Caco-2 (cell line): ENCODE data around the gene LRRC56. TPM values are rescaled to one million over a fixed set of nuclear protein-coding genes. Genes with fewer than 3 reads are reported as not detected.

ENCODE experiments used
- BruUV-seq: library from RNA; stranded (reverse); fragments of 400-500 nt; replicated peaks from 2 replicates; lab custom pipeline; 2021; lab: Mats Ljungman, UMichigan
- CTCF ChIA-PET: fragments of 300-600 bp; sonication (Branson Sonifier 250); formaldehyde crosslinking; loops from one replicate; lab custom pipeline; 2022; ENCODE audit warnings: antibody characterized with exemption; lab: Charles Lee
- POLR2A ChIA-PET: fragments of 300-600 bp; sonication (Branson Sonifier 250); formaldehyde crosslinking; loops from one replicate; lab custom pipeline; 2022; ENCODE audit warnings: antibody characterized with exemption; lab: Charles Lee
- DNase-seq, 2 experiments: peaks; one replicate each; pipeline versions ENCODE4 v3.0.0 to v3.0.0-alpha.2; 2020 to 2022
- H3K27me3 ChIP-seq: replicated peaks from 2 replicates; pipeline ENCODE4 v1.6.0; 2011; ENCODE audit warnings: low read length; ENCODE audit not compliant: control insufficient read depth, insufficient read depth
- H3K36me3 ChIP-seq: 2 replicates; pipeline ENCODE4 v1.5.1; 2011; ENCODE audit warnings: low read length; ENCODE audit not compliant: control insufficient read depth, insufficient read depth
- H3K4me1 ChIP-seq: fragments of 250-450 bp; sonication (Bioruptor Pico); 2 replicates; pipeline ENCODE4 v1.5.1; 2020; ENCODE audit warnings: mild to moderate bottlenecking
- H3K4me3 ChIP-seq: 2 replicates; pipeline ENCODE4 v1.5.1; 2011; ENCODE audit warnings: low read depth, mild to moderate bottlenecking, control low read depth, low read length
- H3K9me3 ChIP-seq: fragments of 250-450 bp; sonication (Bioruptor Pico); 2 replicates; pipeline ENCODE4 v1.5.1; 2020; ENCODE audit warnings: mild to moderate bottlenecking, moderate library complexity
- H3K27ac Mint-ChIP-seq: one replicate; pipeline ENCODE4 v1.8.0; 2022; ENCODE audit warnings: mixed read lengths; ENCODE audit not compliant: unreplicated experiment
- H3K27me3 Mint-ChIP-seq: one replicate; pipeline ENCODE4 v1.8.0; 2022; ENCODE audit warnings: mixed read lengths; ENCODE audit not compliant: insufficient read depth, unreplicated experiment
- H3K36me3 Mint-ChIP-seq: one replicate; pipeline ENCODE4 v1.8.0; 2022; ENCODE audit warnings: mild to moderate bottlenecking, mixed read lengths; ENCODE audit not compliant: insufficient read depth, unreplicated experiment
- H3K4me1 Mint-ChIP-seq: one replicate; pipeline ENCODE4 v1.8.0; 2022; ENCODE audit warnings: low read depth, mixed read lengths; ENCODE audit not compliant: unreplicated experiment
- H3K4me3 Mint-ChIP-seq: one replicate; pipeline ENCODE4 v1.8.0; 2022; ENCODE audit warnings: mild to moderate bottlenecking, moderate library complexity, mixed read lengths; ENCODE audit not compliant: unreplicated experiment
- H3K9me3 Mint-ChIP-seq: one replicate; pipeline ENCODE4 v1.8.0; 2022; ENCODE audit warnings: mixed read lengths; ENCODE audit not compliant: unreplicated experiment
- CTCF ChIP-seq, 2 experiments: fragments of 200-600 bp in 1 of 2; IDR thresholded peaks; 1 replicate in 1 of 2; 2 replicates in 1 of 2; pipeline versions ENCODE4 v1.5.1 to v1.8.0; 2011 to 2022; ENCODE audit warnings: antibody characterized with exemption in 1 of 2, control low read depth in 1 of 2, inconsistent platforms in 1 of 2, low read depth in 1 of 2, low read length in 1 of 2, mild to moderate bottlenecking in 1 of 2, moderate library complexity in 1 of 2; ENCODE audit not compliant: insufficient read depth in 1 of 2, severe bottlenecking in 1 of 2, unreplicated experiment in 1 of 2
- intact Hi-C: fragments of 100-400 bp; cut with micrococcal nuclease; formaldehyde crosslinking; loops from one replicate; pipeline ENCODE4 v1.10.0; 2022; ENCODE audit not compliant: unreplicated experiment
- total RNA-seq: library from RNA; stranded (reverse); gene quantifications from 2 replicates; pipeline ENCODE4 v1.2.3, GENCODE V29; 2022

Gene LRRC56
- total RNA-seq, 1 experiment from 2014 or later, result 4.4 TPM

- intact Hi-C loops, result no loop called here
- ChIA-PET POLR2A (no interaction called here), CTCF (no interaction called here)
- no peaks in the 10 kb centered on the region for H3K27me3 Mint-ChIP-seq
- H3K27ac Mint-ChIP-seq, result no peak overlapping the region
- no peak overlapping the region for H3K4me3 Mint-ChIP-seq
- no peak for TF ChIP-seq CTCF (IDR thresholded peaks at IDR 0.05; ENCODE audit: insufficient read depth in 1 of 2, low read depth in 1 of 2, low read length in 1 of 2, severe bottlenecking in 1 of 2, unreplicated experiment in 1 of 2)
- Histone ChIP-seq H3K9me3 (no peaks in the 10 kb centered on the region), H3K4me1 (peaks cover under 1% of the 10 kb centered on the region; the same call in 1 of the 2 replicates), H3K27me3 (no peaks in the 10 kb centered on the region), H3K4me3 (no peak overlapping the region), H3K36me3 (peaks cover 7% of the 10 kb centered on the region)
- BruUV-seq, result no TSS peak
- H3K4me1 Mint-ChIP-seq, result peaks cover 7% of the 10 kb centered on the region
- peaks cover 94% of the 10 kb centered on the region for H3K36me3 Mint-ChIP-seq
- DNase-seq, result no peak
- H3K9me3 Mint-ChIP-seq, result no peaks in the 10 kb centered on the region
These were observed 56.0 kb downstream of the LRRC56 start for GRCh38 chr11:593347-593746.

GRCh38 chr11:595400-595799 is 58.1 kb downstream of the LRRC56 start:
- DNase-seq, result no peak
- no peak overlapping the region for H3K4me3 Mint-ChIP-seq

GRCh38 chr11:596374-596773 is 59.0 kb downstream of the LRRC56 start:
- DNase-seq, result no peak
- no peaks in the 10 kb centered on the region for H3K27me3 Mint-ChIP-seq
- H3K4me3 Mint-ChIP-seq, result no peak overlapping the region
- no peak for TF ChIP-seq CTCF (IDR thresholded peaks at IDR 0.05; ENCODE audit: insufficient read depth in 1 of 2, low read depth in 1 of 2, low read length in 1 of 2, severe bottlenecking in 1 of 2, unreplicated experiment in 1 of 2)
- no TSS peak for BruUV-seq
- Histone ChIP-seq H3K4me3 (no peak overlapping the region), H3K9me3 (no peaks in the 10 kb centered on the region), H3K4me1 (no peaks in the 10 kb centered on the region), H3K27me3 (no peaks in the 10 kb centered on the region), H3K36me3 (peaks cover 4% of the 10 kb centered on the region)
- no peaks in the 10 kb centered on the region for H3K9me3 Mint-ChIP-seq
- H3K27ac Mint-ChIP-seq, result peak overlapping the region; percentile 42
- POLR2A ChIA-PET, result no interaction called here
- intact Hi-C loops, result no loop called here
- H3K36me3 Mint-ChIP-seq, result peaks cover 93% of the 10 kb centered on the region
- no peaks in the 10 kb centered on the region for H3K4me1 Mint-ChIP-seq
- CTCF ChIA-PET, result no interaction called here

More at GRCh38 chr11:595400-595799, 58.1 kb downstream of the LRRC56 start:
- H3K9me3 ChIP-seq, result no peaks in the 10 kb centered on the region
- CTCF ChIA-PET, result no interaction called here
- TF ChIP-seq CTCF (IDR thresholded peaks at IDR 0.05; ENCODE audit: insufficient read depth in 1 of 2, low read depth in 1 of 2, low read length in 1 of 2, severe bottlenecking in 1 of 2, unreplicated experiment in 1 of 2), result no peak
- H3K27me3 ChIP-seq, result no peaks in the 10 kb centered on the region
- Mint-ChIP-seq H3K27me3 (no peaks in the 10 kb centered on the region), H3K27ac (no peak overlapping the region), H3K36me3 (peaks cover 94% of the 10 kb centered on the region), H3K9me3 (no peaks in the 10 kb centered on the region), H3K4me1 (no peaks in the 10 kb centered on the region)
- intact Hi-C loops, result no loop called here
- POLR2A ChIA-PET, result no interaction called here
- H3K36me3 ChIP-seq, result peaks cover 4% of the 10 kb centered on the region
- H3K4me1 ChIP-seq, result no peaks in the 10 kb centered on the region
- H3K4me3 ChIP-seq, result no peak overlapping the region
- BruUV-seq, result no TSS peak
